Fibroblast of mammary gland (primary cell): ENCODE measurements around the gene PXN.

ENCODE experiments used
- DNase-seq: peaks from one replicate; pipeline ENCODE4 v3.0.0-alpha.2; 2010; ENCODE audit warnings: low read depth
- H3K4me3 ChIP-seq: 2 replicates; pipeline ENCODE4 v1.5.1; 2011; ENCODE audit warnings: low read depth, mild to moderate bottlenecking, low read length, moderate library complexity; ENCODE audit not compliant: control insufficient read depth
- CTCF ChIP-seq: conservative IDR thresholded peaks from 2 replicates; pipeline ENCODE4 v1.5.1; 2011; ENCODE audit warnings: low read depth, low read length, inconsistent platforms; ENCODE audit not compliant: control insufficient read depth, insufficient read depth

The PXN gene

GRCh38 chr12:120228291-120229070 is 37.0 kb downstream of the PXN start:
- no peak overlapping the region for H3K4me3 ChIP-seq

GRCh38 chr12:120228041-120228290 is 37.6 kb downstream of the PXN start:
- H3K4me3 ChIP-seq = no peak overlapping the region
- DNase-seq = no peak
- no peak for TF ChIP-seq CTCF

More at GRCh38 chr12:120228291-120229070, 37.0 kb downstream of the PXN start:
- peak; percentile 86 for TF ChIP-seq CTCF
- peak; percentile 78 for DNase-seq

- no peak for TF ChIP-seq CTCF
- no peak for DNase-seq
- H3K4me3 ChIP-seq = no peak overlapping the region
These were observed 38.1 kb downstream of the PXN start for GRCh38 chr12:120227233-120228040.

GRCh38 chr12:120225852-120226640 is 39.5 kb downstream of the PXN start:
- DNase-seq = no peak
- no peak overlapping the region for H3K4me3 ChIP-seq
- no peak for TF ChIP-seq CTCF

GRCh38 chr12:120225200-120225558 is 40.4 kb downstream of the PXN start:
- no peak overlapping the region for H3K4me3 ChIP-seq
- no peak for DNase-seq
- TF ChIP-seq CTCF = no peak

GRCh38 chr12:120224304-120225199 is 41.0 kb downstream of the PXN start:
- H3K4me3 ChIP-seq = no peak overlapping the region
- no peak for TF ChIP-seq CTCF
- no peak for DNase-seq
